DOHH2 (cell line): ENCODE measurements around the gene SPOCK3.
"Not testable (repeated sequence)": the region's sequence is repeated elsewhere in the genome, so short reads cannot be mapped to it uniquely, and the experiment has no call there.

Experiments used
- H3F3A ChIP-seq: fragments of 200-600 bp; sonication (generic), shearing (Covaris generic); 2 replicates; pipeline ENCODE4 v1.6.0; 2016; ENCODE audit warnings: antibody characterized with exemption, mild to moderate bottlenecking; ENCODE audit not compliant: control insufficient read depth, insufficient read depth
- H3K27ac ChIP-seq: fragments of 200-600 bp; sonication (generic); 2 replicates; pipeline ENCODE4 v1.5.1; 2014; ENCODE audit warnings: low read depth, mild to moderate bottlenecking, low read length, moderate library complexity
- H3K27me3 ChIP-seq: fragments of 200-600 bp; sonication (generic); 2 replicates; pipeline ENCODE4 v1.6.1; 2014; ENCODE audit warnings: mild to moderate bottlenecking, low read length, mixed read lengths; ENCODE audit not compliant: control insufficient read depth
- H3K36me3 ChIP-seq: fragments of 200-600 bp; sonication (generic); 2 replicates; pipeline ENCODE4 v1.6.1; 2014; ENCODE audit warnings: mild to moderate bottlenecking, low read length, moderate library complexity, mixed read lengths; ENCODE audit not compliant: control insufficient read depth
- H3K4me1 ChIP-seq: fragments of 200-600 bp; sonication (generic); 2 replicates; pipeline ENCODE4 v1.6.1; 2014; ENCODE audit warnings: mild to moderate bottlenecking, low read length, mixed read lengths; ENCODE audit not compliant: control insufficient read depth
- H3K4me2 ChIP-seq: fragments of 200-600 bp; sonication (generic); 2 replicates; pipeline ENCODE4 v1.6.0; 2014; ENCODE audit warnings: mild to moderate bottlenecking, low read length, moderate library complexity
- H3K4me3 ChIP-seq: fragments of 200-600 bp; sonication (generic); 2 replicates; pipeline ENCODE4 v1.5.1; 2014; ENCODE audit warnings: mild to moderate bottlenecking, low read length, mixed read lengths
- H3K79me2 ChIP-seq: fragments of 200-600 bp; sonication (generic); 2 replicates; pipeline ENCODE4 v1.6.1; 2014; ENCODE audit warnings: mild to moderate bottlenecking, low read length, mixed read lengths; ENCODE audit not compliant: control insufficient read depth
- H3K9me2 ChIP-seq: fragments of 200-600 bp; sonication (generic); replicated peaks from 2 replicates; pipeline ENCODE4 v1.6.1; 2014; ENCODE audit warnings: mild to moderate bottlenecking, low read length, mixed read lengths; ENCODE audit not compliant: control insufficient read depth
- H3K9me3 ChIP-seq: fragments of 200-600 bp; sonication (generic); 2 replicates; pipeline ENCODE4 v1.6.1; 2014; ENCODE audit warnings: antibody characterized with exemption, low read length, mixed read lengths; ENCODE audit not compliant: control insufficient read depth, insufficient read depth
- H4K20me1 ChIP-seq: fragments of 200-600 bp; sonication (generic); 2 replicates; pipeline ENCODE4 v1.6.0; 2014; ENCODE audit warnings: low read depth, mild to moderate bottlenecking, antibody characterized with exemption, low read length, moderate library complexity; ENCODE audit not compliant: control insufficient read depth, insufficient read depth
- EZH2phosphoT487 ChIP-seq: fragments of 200-600 bp; sonication (generic); IDR thresholded peaks from 2 replicates; pipeline ENCODE4 v1.6.1; 2017; ENCODE audit warnings: borderline replicate concordance, mild to moderate bottlenecking, antibody characterized with exemption, low read length, moderate library complexity, mixed read lengths
- TF ChIP-seq, protein P1 (sequence below): fragments of 200-600 bp; sonication (generic); IDR thresholded peaks from one replicate; pipeline ENCODE4 v1.5.1; 2014; ENCODE audit warnings: antibody characterized with exemption, mild to moderate bottlenecking, low read depth, low read length; ENCODE audit not compliant: poor library complexity, severe bottlenecking

SPOCK3 gene

DNA sequence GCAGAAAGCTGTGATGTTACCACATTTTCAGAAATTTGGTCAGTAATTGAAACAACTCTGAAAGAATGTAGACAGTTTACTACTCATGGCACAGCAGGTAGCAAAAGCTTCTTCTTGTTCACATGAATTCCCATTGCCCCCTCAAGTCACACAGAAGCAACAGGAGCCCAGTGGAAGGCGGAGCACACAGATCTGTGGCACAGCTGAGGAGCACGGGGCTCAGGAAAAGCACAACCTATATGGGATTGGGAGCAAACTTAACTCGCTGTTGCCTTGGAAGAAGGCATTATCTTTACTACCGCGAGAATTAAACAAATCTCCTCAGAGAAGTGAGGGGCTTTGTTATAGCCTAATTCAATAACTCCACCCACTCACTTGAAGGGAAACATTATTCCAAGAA, 358.5 kb downstream of the SPOCK3 start:
- no peaks in the 10 kb centered on the region for H3F3A ChIP-seq
- no peak overlapping the region for H3K4me3 ChIP-seq
- no peak overlapping the region for H3K27ac ChIP-seq

DNA sequence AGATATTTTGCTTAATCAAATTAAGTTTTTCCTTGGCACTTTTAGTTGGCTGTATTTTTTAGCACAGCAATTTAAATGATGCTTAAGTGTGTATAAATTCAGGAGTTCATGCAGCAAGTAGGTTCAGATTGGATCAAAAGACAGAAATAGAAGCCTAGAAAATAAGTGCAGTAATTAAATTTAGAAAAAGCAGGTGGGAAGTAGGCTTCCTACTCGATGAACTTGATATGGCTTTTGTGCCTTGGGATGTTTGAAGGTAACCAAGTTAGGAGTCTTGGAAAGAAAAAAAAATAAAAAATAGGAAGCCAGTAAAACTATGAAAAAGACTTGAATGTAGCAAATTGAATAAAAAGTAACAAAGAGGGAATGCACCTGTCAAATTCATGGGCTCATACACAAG, 372.3 kb downstream of the SPOCK3 start:
- no peaks in the 10 kb centered on the region for H3K9me2 ChIP-seq
- TF ChIP-seq, protein P1, sequence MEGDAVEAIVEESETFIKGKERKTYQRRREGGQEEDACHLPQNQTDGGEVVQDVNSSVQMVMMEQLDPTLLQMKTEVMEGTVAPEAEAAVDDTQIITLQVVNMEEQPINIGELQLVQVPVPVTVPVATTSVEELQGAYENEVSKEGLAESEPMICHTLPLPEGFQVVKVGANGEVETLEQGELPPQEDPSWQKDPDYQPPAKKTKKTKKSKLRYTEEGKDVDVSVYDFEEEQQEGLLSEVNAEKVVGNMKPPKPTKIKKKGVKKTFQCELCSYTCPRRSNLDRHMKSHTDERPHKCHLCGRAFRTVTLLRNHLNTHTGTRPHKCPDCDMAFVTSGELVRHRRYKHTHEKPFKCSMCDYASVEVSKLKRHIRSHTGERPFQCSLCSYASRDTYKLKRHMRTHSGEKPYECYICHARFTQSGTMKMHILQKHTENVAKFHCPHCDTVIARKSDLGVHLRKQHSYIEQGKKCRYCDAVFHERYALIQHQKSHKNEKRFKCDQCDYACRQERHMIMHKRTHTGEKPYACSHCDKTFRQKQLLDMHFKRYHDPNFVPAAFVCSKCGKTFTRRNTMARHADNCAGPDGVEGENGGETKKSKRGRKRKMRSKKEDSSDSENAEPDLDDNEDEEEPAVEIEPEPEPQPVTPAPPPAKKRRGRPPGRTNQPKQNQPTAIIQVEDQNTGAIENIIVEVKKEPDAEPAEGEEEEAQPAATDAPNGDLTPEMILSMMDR, result no peak
- no peak for TF ChIP-seq EZH2phosphoT487
- no peak overlapping the region for H3K4me2 ChIP-seq
- no peaks in the 10 kb centered on the region for H3K27me3 ChIP-seq
- no peaks in the 10 kb centered on the region for H3F3A ChIP-seq
- H3K36me3 ChIP-seq, result no peaks in the 10 kb centered on the region
- no peaks in the 10 kb centered on the region for H3K4me1 ChIP-seq
- H3K79me2 ChIP-seq, result no peaks in the 10 kb centered on the region
- H3K27ac ChIP-seq, result no peak overlapping the region
- H3K9me3 ChIP-seq, result no peaks in the 10 kb centered on the region
- H4K20me1 ChIP-seq, result no peaks in the 10 kb centered on the region
- no peak overlapping the region for H3K4me3 ChIP-seq

More for the DNA sequence above, 358.5 kb downstream of the SPOCK3 start:
- TF ChIP-seq EZH2phosphoT487, result no peak
- TF ChIP-seq, protein P1, result no peak
- H3K27me3 ChIP-seq, result no peaks in the 10 kb centered on the region
- no peaks in the 10 kb centered on the region for H3K36me3 ChIP-seq
- H3K9me3 ChIP-seq, result no peaks in the 10 kb centered on the region
- H3K4me1 ChIP-seq, result no peaks in the 10 kb centered on the region
- H3K9me2 ChIP-seq, result no peaks in the 10 kb centered on the region
- H3K4me2 ChIP-seq, result no peak overlapping the region
- H4K20me1 ChIP-seq, result no peaks in the 10 kb centered on the region
- H3K79me2 ChIP-seq, result no peaks in the 10 kb centered on the region

DNA sequence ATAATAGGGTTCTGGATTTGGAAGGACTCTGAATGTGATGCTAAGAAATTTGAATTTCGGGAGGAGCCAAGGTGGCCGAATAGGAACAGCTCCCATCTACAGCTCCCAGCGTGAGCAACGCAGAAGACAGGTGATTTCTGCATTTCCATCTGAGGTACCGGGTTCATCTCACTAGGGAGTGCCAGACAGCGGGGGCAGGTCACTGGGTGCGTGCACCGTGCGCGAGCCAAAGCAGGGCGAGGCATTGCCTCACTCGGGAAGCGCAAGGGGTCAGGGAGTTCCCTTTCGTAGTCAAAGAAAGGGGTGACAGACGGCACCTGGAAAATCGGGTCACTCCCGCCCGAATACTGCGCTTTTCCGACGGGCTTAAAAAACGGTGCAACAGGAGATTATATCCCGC, 383.9 kb downstream of the SPOCK3 start:
- H3K27ac ChIP-seq, H4K20me1 ChIP-seq, H3K4me2 ChIP-seq, H3K4me1 ChIP-seq, H3F3A ChIP-seq, H3K4me3 ChIP-seq, H3K79me2 ChIP-seq, H3K9me3 ChIP-seq, H3K36me3 ChIP-seq, H3K9me2 ChIP-seq, H3K27me3 ChIP-seq: not testable (repeated sequence)

DNA sequence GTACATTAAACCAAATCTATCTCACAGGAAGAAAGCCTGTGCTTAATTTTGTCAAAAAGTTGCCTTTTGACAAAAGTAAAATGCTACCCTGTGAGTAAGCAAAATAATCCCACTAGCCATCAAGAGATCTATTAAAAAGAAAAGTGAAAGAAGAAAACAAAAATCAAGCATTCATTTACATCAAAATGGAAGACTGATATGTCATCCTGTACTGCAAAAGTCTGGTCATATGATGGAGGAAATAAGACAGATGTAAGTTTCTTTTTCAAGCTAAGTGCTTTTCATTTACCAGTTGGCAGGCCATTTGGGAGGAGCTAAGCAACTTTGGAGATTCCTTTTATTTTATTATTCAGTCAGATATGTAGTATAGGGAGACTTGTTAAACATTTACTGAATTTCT, 387.4 kb downstream of the SPOCK3 start:
- Histone ChIP-seq H3K4me1 (no peaks in the 10 kb centered on the region), H4K20me1 (no peaks in the 10 kb centered on the region), H3K9me2 (no peaks in the 10 kb centered on the region), H3F3A (no peaks in the 10 kb centered on the region), H3K79me2 (no peaks in the 10 kb centered on the region), H3K36me3 (no peaks in the 10 kb centered on the region), H3K4me3 (no peak overlapping the region), H3K27ac (no peak overlapping the region), H3K9me3 (peaks cover 3% of the 10 kb centered on the region; the same call in 1 of the 2 replicates), H3K4me2 (no peak overlapping the region), H3K27me3 (no peaks in the 10 kb centered on the region)
- TF ChIP-seq, protein P1, result no peak
- no peak for TF ChIP-seq EZH2phosphoT487
